Measurements from ENCODE around the gene PRDM8.

The PRDM8 gene

GRCh38 chr4:80232707-80233370 lies 35.5 kb downstream of the PRDM8 start:
- TF ChIP-seq CTCF (IDR thresholded peaks at IDR 0.05), result no peak
- H3K27me3 ChIP-seq, result no peaks in the 10 kb centered on the region
- no peaks in the 10 kb centered on the region for H3K36me3 ChIP-seq
- no peaks in the 10 kb centered on the region for H3K4me1 ChIP-seq (ENCODE audit: control insufficient read depth in 1 of 2, insufficient read depth in 1 of 2, low read depth in 1 of 2, low read length in 1 of 2)
- H3K4me3 ChIP-seq (ENCODE audit: low read depth in 1 of 2, low read length in 1 of 2), result no peak overlapping the region
- H3K27ac ChIP-seq, result no peak overlapping the region
- no peaks in the 10 kb centered on the region for H3K9me3 ChIP-seq

DNA sequence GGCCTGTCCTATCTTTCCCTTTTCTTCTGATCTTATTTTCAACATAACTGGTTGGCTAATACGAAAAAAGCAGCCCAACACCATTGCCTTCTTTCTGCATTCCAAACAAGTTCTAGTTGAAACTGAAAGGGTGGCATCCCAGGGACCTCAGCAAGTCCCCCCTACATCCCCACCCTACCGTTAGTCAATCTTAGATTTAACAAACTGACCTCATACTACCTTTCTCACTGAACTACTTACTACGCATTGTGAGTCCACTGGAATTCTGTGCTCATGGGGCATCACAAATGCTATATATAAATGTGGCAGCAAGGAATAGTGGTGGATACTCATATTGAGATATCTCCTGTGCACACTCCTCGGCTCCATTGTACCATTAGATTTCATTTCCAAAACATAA lies 36.1 kb downstream of the PRDM8 start:
- Histone ChIP-seq H3K27ac (no peak overlapping the region), H3K4me3 (ENCODE audit: low read depth in 1 of 2, low read length in 1 of 2) (no peak overlapping the region), H3K36me3 (no peaks in the 10 kb centered on the region), H3K9me3 (no peaks in the 10 kb centered on the region), H3K4me1 (ENCODE audit: control insufficient read depth in 1 of 2, insufficient read depth in 1 of 2, low read depth in 1 of 2, low read length in 1 of 2) (no peaks in the 10 kb centered on the region), H3K27me3 (no peaks in the 10 kb centered on the region)
- no peak for TF ChIP-seq CTCF (IDR thresholded peaks at IDR 0.05)

- Histone ChIP-seq H3K36me3 (no peaks in the 10 kb centered on the region), H3K4me1 (ENCODE audit: control insufficient read depth in 1 of 2, insufficient read depth in 1 of 2, low read depth in 1 of 2, low read length in 1 of 2) (no peaks in the 10 kb centered on the region), H3K9me3 (no peaks in the 10 kb centered on the region), H3K27me3 (no peaks in the 10 kb centered on the region), H3K27ac (no peak overlapping the region), H3K4me3 (ENCODE audit: low read depth in 1 of 2, low read length in 1 of 2) (no peak overlapping the region)
- TF ChIP-seq CTCF (IDR thresholded peaks at IDR 0.05), result no peak
These were observed 38.1 kb downstream of the PRDM8 start for GRCh38 chr4:80235451-80235850.

DNA sequence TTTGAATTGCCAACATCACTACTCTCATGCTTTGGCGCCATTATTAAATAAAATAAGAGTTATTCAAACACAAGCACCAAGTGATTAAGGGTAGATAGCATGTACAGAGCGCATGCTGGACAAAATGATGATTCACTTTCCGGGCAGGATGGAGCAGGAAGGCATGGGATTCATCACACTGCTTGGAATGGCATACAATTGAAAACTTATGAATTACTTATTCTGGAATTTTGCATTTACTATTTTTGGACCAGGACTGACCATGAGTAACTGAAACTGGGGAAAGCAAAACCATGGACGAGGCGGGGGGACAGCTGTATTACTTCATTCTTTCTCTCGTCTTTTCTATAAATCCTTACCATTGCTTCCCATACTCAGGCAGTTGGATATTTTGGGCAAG lies 40.7 kb downstream of the PRDM8 start:
- TF ChIP-seq CTCF (IDR thresholded peaks at IDR 0.05), result no peak
- Histone ChIP-seq H3K9me3 (no peaks in the 10 kb centered on the region), H3K4me1 (ENCODE audit: control insufficient read depth in 1 of 2, insufficient read depth in 1 of 2, low read depth in 1 of 2, low read length in 1 of 2) (no peaks in the 10 kb centered on the region), H3K27me3 (no peaks in the 10 kb centered on the region), H3K36me3 (no peaks in the 10 kb centered on the region), H3K4me3 (ENCODE audit: low read depth in 1 of 2, low read length in 1 of 2) (no peak overlapping the region), H3K27ac (no peak overlapping the region)

DNA sequence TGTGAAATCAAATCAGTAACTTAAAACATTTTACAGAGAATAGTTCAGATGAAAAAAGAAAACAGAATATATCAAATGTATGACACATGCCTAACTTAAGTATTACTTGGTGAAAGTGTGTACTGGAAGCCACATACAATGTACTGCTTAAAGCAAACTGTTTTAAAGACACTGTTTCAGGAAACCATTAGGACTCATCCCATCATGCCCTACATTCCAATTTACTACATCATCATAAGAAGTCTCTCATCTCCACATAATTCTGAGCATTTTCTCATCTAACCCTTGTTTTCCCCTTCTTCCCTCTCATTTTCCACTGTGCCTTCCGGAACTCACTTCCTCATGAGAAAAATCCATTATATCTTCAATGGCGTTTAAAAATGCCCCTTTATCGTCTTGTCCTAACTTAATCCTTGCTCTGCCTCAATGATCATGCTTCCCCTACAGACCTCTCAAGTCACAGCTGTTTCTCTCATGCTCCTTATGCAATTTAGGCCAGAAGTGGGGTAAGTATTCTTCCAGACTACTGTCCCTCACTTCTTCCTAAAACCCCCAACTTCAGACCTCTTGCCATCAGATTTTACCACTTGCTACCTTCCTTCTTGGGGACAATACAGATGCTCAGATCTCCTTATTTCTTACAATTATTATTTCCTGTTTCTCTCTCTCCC lies 42.3 kb downstream of the PRDM8 start:
- no peaks in the 10 kb centered on the region for H3K36me3 ChIP-seq
- H3K27ac ChIP-seq, result no peak overlapping the region
- no peaks in the 10 kb centered on the region for H3K4me1 ChIP-seq (ENCODE audit: control insufficient read depth in 1 of 2, insufficient read depth in 1 of 2, low read depth in 1 of 2, low read length in 1 of 2)
- TF ChIP-seq CTCF (IDR thresholded peaks at IDR 0.05), result no peak
- H3K9me3 ChIP-seq, result no peaks in the 10 kb centered on the region
- no peak overlapping the region for H3K4me3 ChIP-seq (ENCODE audit: low read depth in 1 of 2, low read length in 1 of 2)
- no peaks in the 10 kb centered on the region for H3K27me3 ChIP-seq
